Endothelial cell of umbilical vein (primary cell): ENCODE measurements around the gene PLXND1. TPM values are rescaled to one million over a fixed set of nuclear protein-coding genes. Genes with fewer than 3 reads are reported as not detected.

Experiments used
- BruUV-seq: library from RNA; stranded (reverse); fragments of 400-500 nt; replicated peaks from 2 replicates; lab custom pipeline; 2021; lab: Mats Ljungman, UMichigan
- CTCF ChIA-PET: fragments of 300-600, 350-600 bp; sonication (Branson Sonifier 250); formaldehyde crosslinking; loops from one replicate; lab custom pipeline; 2021; ENCODE audit warnings: antibody characterized with exemption, inconsistent platforms; lab: Charles Lee
- POLR2A ChIA-PET: fragments of 300-600, 350-600 bp; sonication (Branson Sonifier 250); formaldehyde crosslinking; loops from one replicate; lab custom pipeline; 2021; ENCODE audit warnings: antibody characterized with exemption, inconsistent platforms; lab: Charles Lee
- DNase-seq: peaks from one replicate; pipeline ENCODE4 v3.0.0-alpha.2; 2011; ENCODE audit warnings: low read depth, low spot score
- FAIRE-seq: peaks from 2 replicates; lab custom pipeline; 2011; peaks lifted over from hg19 to GRCh38; lab: Jason Lieb, UNC
- H2AFZ ChIP-seq: 2 replicates; pipeline ENCODE4 v1.6.0; 2012; ENCODE audit warnings: low read depth, low read length, control low read depth, inconsistent platforms
- H3K27ac ChIP-seq: 2 replicates; pipeline ENCODE4 v1.5.1; 2011; ENCODE audit warnings: low read depth, mild to moderate bottlenecking, control low read depth, low read length, moderate library complexity; ENCODE audit not compliant: insufficient read depth
- H3K27me3 ChIP-seq, 2 experiments: 2 replicates each; pipeline versions ENCODE4 v1.6.0 to v1.6.1; 2011; ENCODE audit warnings: low read length in 2 of 2, mixed read lengths in 1 of 2; ENCODE audit not compliant: control insufficient read depth in 2 of 2, insufficient read depth in 2 of 2
- H3K36me3 ChIP-seq, 2 experiments: 2 replicates in 1 of 2; 3 replicates in 1 of 2; pipeline ENCODE4 v1.5.1; 2011; ENCODE audit warnings: low read length in 2 of 2, mild to moderate bottlenecking in 1 of 2, moderate library complexity in 1 of 2; ENCODE audit not compliant: control insufficient read depth in 2 of 2, insufficient read depth in 2 of 2; ENCODE audit errors: extremely low read depth in 1 of 2
- H3K4me1 ChIP-seq: 3 replicates; pipeline ENCODE4 v1.5.1; 2011; ENCODE audit warnings: mild to moderate bottlenecking, low read length; ENCODE audit not compliant: control insufficient read depth, insufficient read depth; ENCODE audit errors: extremely low read depth
- H3K4me2 ChIP-seq: 2 replicates; pipeline ENCODE4 v1.6.1; 2011; ENCODE audit warnings: low read length, control low read depth, mixed read lengths; ENCODE audit not compliant: insufficient read depth
- H3K4me3 ChIP-seq, 3 experiments: fragments of 200-600 bp in 1 of 3; sonication (generic), shearing (Covaris generic) in 1 of 3; replicated peaks in 1 of 3; 2 replicates each; pipeline ENCODE4 v1.5.1; 2011 to 2016; ENCODE audit warnings: control low read depth in 3 of 3, low read length in 3 of 3, mild to moderate bottlenecking in 2 of 3, inconsistent platforms in 1 of 3, low read depth in 1 of 3, moderate library complexity in 1 of 3; ENCODE audit not compliant: insufficient read depth in 1 of 3
- H3K79me2 ChIP-seq: 2 replicates; pipeline ENCODE4 v1.6.0; 2012; ENCODE audit warnings: low read length, inconsistent platforms; ENCODE audit not compliant: control insufficient read depth, insufficient read depth
- H3K9ac ChIP-seq: replicated peaks from 2 replicates; pipeline ENCODE3; 2011; ENCODE audit warnings: low read length, control low read depth; ENCODE audit not compliant: insufficient read depth; ENCODE audit errors: extremely low read depth
- H3K9me1 ChIP-seq: replicated peaks from 3 replicates; pipeline ENCODE4 v1.6.0; 2011; ENCODE audit warnings: mild to moderate bottlenecking, low read length; ENCODE audit not compliant: control insufficient read depth, insufficient read depth; ENCODE audit errors: extremely low read depth
- H3K9me3 ChIP-seq: replicated peaks from 2 replicates; pipeline ENCODE4 v1.5.1; 2012; ENCODE audit warnings: low read length, inconsistent platforms; ENCODE audit not compliant: control insufficient read depth, insufficient read depth
- H4K20me1 ChIP-seq: replicated peaks from 2 replicates; pipeline ENCODE3; 2011; ENCODE audit warnings: mild to moderate bottlenecking, low read length; ENCODE audit not compliant: control insufficient read depth, insufficient read depth; ENCODE audit errors: extremely low read depth
- CTCF ChIP-seq, 2 donors: IDR thresholded peaks; 1 replicate in 1 of 2; 2 replicates in 1 of 2; pipeline ENCODE4 v1.5.1; 2011; ENCODE audit warnings: low read length in 2 of 2, mild to moderate bottlenecking in 2 of 2, moderate library complexity in 2 of 2, control low read depth in 1 of 2, inconsistent platforms in 1 of 2, low read depth in 1 of 2; ENCODE audit not compliant: insufficient read depth in 1 of 2; ENCODE audit errors: extremely low read depth in 1 of 2
- EZH2 ChIP-seq: IDR thresholded peaks from 2 replicates; pipeline ENCODE4 v1.6.1; 2012; ENCODE audit warnings: borderline replicate concordance, low read depth, mild to moderate bottlenecking, moderate library complexity, low read length, inconsistent platforms; ENCODE audit not compliant: severe bottlenecking
- FOS ChIP-seq: IDR thresholded peaks from 2 replicates; pipeline ENCODE4 v1.6.1; 2011; ENCODE audit warnings: mild to moderate bottlenecking, low read length, moderate library complexity, borderline replicate concordance; ENCODE audit not compliant: insufficient read depth
- GATA2 ChIP-seq: IDR thresholded peaks from 2 replicates; pipeline ENCODE4 v1.7.0; 2011; ENCODE audit warnings: low read depth, mild to moderate bottlenecking, moderate library complexity, mixed read lengths, low read length; ENCODE audit not compliant: insufficient read length, insufficient read depth
- JUN ChIP-seq: IDR thresholded peaks from 2 replicates; pipeline ENCODE4 v1.6.1; 2011; ENCODE audit warnings: borderline replicate concordance, low read depth; ENCODE audit not compliant: insufficient read length, insufficient read depth
- POLR2A ChIP-seq: IDR thresholded peaks from 2 replicates; pipeline ENCODE4 v1.6.1; 2012; ENCODE audit warnings: low read depth, mild to moderate bottlenecking, control low read depth, low read length
- POLR2AphosphoS5 ChIP-seq: IDR thresholded peaks from 2 replicates; pipeline ENCODE4 v1.6.1; 2012; ENCODE audit warnings: low read depth, mild to moderate bottlenecking, control low read depth, low read length, moderate library complexity; ENCODE audit not compliant: insufficient read depth
- dilution Hi-C: fragments of 300-500 bp; cut with MboI; formaldehyde crosslinking; loops from one replicate; pipeline ENCODE4 v1.15.0; 2019; ENCODE audit warnings: low sequenced_read_pairs; ENCODE audit not compliant: extremely low pct_ligation_motif_present
- intact Hi-C: fragments of 100-400 bp; cut with micrococcal nuclease; formaldehyde crosslinking; loops from one replicate; pipeline ENCODE4 v1.10.0; 2022
- polyA plus RNA-seq, 4 experiments: library from polyadenylated mRNA; depleted of rRNA in 3 of 4; stranded (reverse) in 3 of 4; unstranded in 1 of 4; fragments of >200 nt; gene quantifications; 2 replicates each; pipeline versions ENCODE4 v1.2.1 to v1.2.3, GENCODE V29; 2011 to 2012; ENCODE audit warnings: missing spikeins in 1 of 4
- total RNA-seq: library from RNA; stranded (reverse); gene quantifications from 2 replicates; pipeline ENCODE4 v1.2.3, GENCODE V29; 2021

The PLXND1 gene
- total and polyA plus RNA-seq, 2 donors (not counting 3 experiments of a cell fraction or from before 2014, with no cell fraction given) = 300 to 834 TPM

DNA sequence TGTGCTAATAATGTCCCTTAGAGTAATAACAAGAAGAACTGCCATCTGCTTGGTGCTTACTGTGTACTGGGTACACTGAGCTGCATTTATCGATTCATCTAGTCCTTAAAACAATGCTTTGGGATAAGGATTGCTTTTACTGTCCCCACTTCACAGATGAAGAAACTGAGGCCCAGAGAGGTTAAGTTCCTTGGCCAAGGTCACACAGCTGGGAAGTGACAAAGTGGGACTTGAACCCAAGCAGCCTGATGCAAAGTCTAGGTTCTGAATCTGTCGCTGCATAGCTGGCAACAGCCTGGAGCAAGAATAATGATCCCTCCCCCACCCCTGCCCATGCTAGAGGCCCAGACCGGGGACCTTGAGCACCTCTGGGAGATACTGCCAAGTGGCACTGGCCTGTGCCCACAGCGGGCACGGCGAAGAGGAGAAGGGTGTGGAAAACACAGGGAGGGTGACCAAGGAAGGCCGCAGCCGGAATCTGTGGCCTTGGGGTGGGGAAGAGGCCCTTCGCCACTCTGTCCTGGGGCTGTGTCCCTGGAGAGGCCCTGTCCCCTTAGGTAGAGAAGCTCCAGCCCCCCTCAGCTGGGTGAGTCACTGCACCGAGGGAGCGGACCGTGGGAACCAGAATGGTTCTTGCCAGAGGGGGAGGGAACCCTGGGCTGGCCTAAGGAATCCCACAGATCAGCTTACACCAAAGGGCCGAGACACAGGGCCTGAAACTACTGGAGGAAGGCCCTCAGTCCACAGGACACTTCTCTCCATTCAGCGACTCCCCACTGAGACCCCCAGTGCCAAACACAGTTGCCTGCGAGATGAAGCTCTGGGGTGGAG is 3.5 kb downstream of the PLXND1 start:
- no peak overlapping the region for H2AFZ ChIP-seq
- H3K4me1 ChIP-seq = peaks cover 56% of the 10 kb centered on the region
- H3K27me3 ChIP-seq = no peaks in the 10 kb centered on the region
- DNase-seq = peak; percentile 96
- no peaks in the 10 kb centered on the region for H4K20me1 ChIP-seq
- no peaks in the 10 kb centered on the region for H3K36me3 ChIP-seq
- POLR2A ChIA-PET = interaction anchor here (2.2 kb wide), 1 partner anchor 9 kb away, joined by 5 read pairs; no protein-coding TSS in a partner anchor
- H3K79me2 ChIP-seq = peaks cover 82% of the 10 kb centered on the region
- TF ChIP-seq CTCF (IDR thresholded peaks at IDR 0.05; ENCODE audit: extremely low read depth in 1 of 2, insufficient read depth in 1 of 2, low read depth in 1 of 2, low read length in 2 of 2) = no peak
- TF ChIP-seq EZH2 = no peak
- peak; percentile 23 for TF ChIP-seq POLR2A
- no peak for TF ChIP-seq POLR2AphosphoS5
- TF ChIP-seq FOS = peak; percentile 83
- TF ChIP-seq GATA2 = no peak
- TF ChIP-seq JUN = peak; percentile 61
- BruUV-seq = no TSS peak
- CTCF ChIA-PET = interaction anchor here (1.0 to 4.0 kb wide), 8 partner anchors 10 to 227 kb away, joined by 3 to 33 read pairs (median 5); no protein-coding TSS in a partner anchor
- no peaks in the 10 kb centered on the region for H3K9me3 ChIP-seq
- dilution Hi-C loops = no loop called here
- peak; percentile 92 for FAIRE-seq
- peak overlapping the region; percentile 32 for H3K4me2 ChIP-seq
- no peaks in the 10 kb centered on the region for H3K9me1 ChIP-seq
- H3K27ac ChIP-seq = peak overlapping the region; percentile 91
- intact Hi-C loops = no loop called here
- peak overlapping the region in 2 of 3 experiments; percentile 64 to 87 for H3K4me3 ChIP-seq
- peak overlapping the region; percentile 55 for H3K9ac ChIP-seq
